Liver (tissue), 9 donors: ENCODE data around the gene SELENOP. TPM values are rescaled to one million over a fixed set of nuclear protein-coding genes. Genes with fewer than 3 reads are reported as not detected.

ENCODE experiments used
- DNase-seq: peaks from one replicate; pipeline ENCODE4 v3.0.0-alpha.2; 2017; ENCODE audit warnings: low spot score
- H3K27ac ChIP-seq, 2 donors: one replicate each; pipeline ENCODE4 v1.7.0; 2013; ENCODE audit warnings: inconsistent platforms in 2 of 2, low read length in 2 of 2, control low read depth in 1 of 2, low read depth in 1 of 2, mild to moderate bottlenecking in 1 of 2
- H3K27me3 ChIP-seq, 4 donors: one replicate each; pipeline versions ENCODE4 v1.6.1 to v1.7.0; 2013; ENCODE audit warnings: low read length in 3 of 4, inconsistent platforms in 1 of 4, mild to moderate bottlenecking in 1 of 4, moderate library complexity in 1 of 4; ENCODE audit not compliant: control insufficient read depth in 4 of 4, insufficient read depth in 4 of 4
- H3K36me3 ChIP-seq, 4 donors: one replicate each; pipeline versions ENCODE4 v1.6.1 to v1.7.0; 2013; ENCODE audit warnings: low read length in 3 of 4, mild to moderate bottlenecking in 3 of 4, low read depth in 1 of 4, moderate library complexity in 1 of 4; ENCODE audit not compliant: control insufficient read depth in 4 of 4, insufficient read depth in 3 of 4
- H3K4me1 ChIP-seq, 4 donors: one replicate each; pipeline versions ENCODE4 v1.6.1 to v1.7.0; 2013; ENCODE audit warnings: low read length in 3 of 4, mild to moderate bottlenecking in 3 of 4, moderate library complexity in 1 of 4; ENCODE audit not compliant: control insufficient read depth in 4 of 4, insufficient read depth in 4 of 4
- H3K4me3 ChIP-seq, 3 donors: one replicate each; pipeline versions ENCODE4 v1.6.1 to v1.7.0; 2013; ENCODE audit warnings: low read length in 3 of 3, control low read depth in 1 of 3, low read depth in 1 of 3, mild to moderate bottlenecking in 1 of 3
- H3K9ac ChIP-seq, 2 donors: one replicate each; pipeline ENCODE4 v1.7.0; 2013; ENCODE audit warnings: low read length in 2 of 2, mild to moderate bottlenecking in 2 of 2, moderate library complexity in 2 of 2, control low read depth in 1 of 2, low read depth in 1 of 2
- H3K9me3 ChIP-seq, 4 donors: one replicate each; pipeline versions ENCODE4 v1.6.1 to v1.7.0; 2013; ENCODE audit warnings: low read length in 3 of 4; ENCODE audit not compliant: control insufficient read depth in 4 of 4
- ATF3 ChIP-seq: IDR thresholded peaks from 2 replicates; pipeline ENCODE4 v1.6.1; 2016; ENCODE audit warnings: antibody characterized with exemption
- EGR1 ChIP-seq, 2 donors: IDR thresholded peaks; 2 replicates each; pipeline ENCODE4 v1.6.1; 2016 to 2018; ENCODE audit warnings: antibody characterized with exemption in 2 of 2, low read depth in 2 of 2
- FOXA1 ChIP-seq: IDR thresholded peaks from 2 replicates; pipeline ENCODE4 v1.6.1; 2016; ENCODE audit warnings: antibody characterized with exemption
- FOXA2 ChIP-seq: IDR thresholded peaks from 2 replicates; pipeline ENCODE4 v1.6.1; 2016; ENCODE audit warnings: antibody characterized with exemption
- GABPA ChIP-seq, 2 donors: IDR thresholded peaks in 1 of 2; conservative IDR thresholded peaks in 1 of 2; 2 replicates each; pipeline ENCODE4 v1.6.1; 2016; ENCODE audit warnings: antibody characterized with exemption in 2 of 2, mild to moderate bottlenecking in 1 of 2, moderate library complexity in 1 of 2
- HNF4A ChIP-seq, 2 donors: conservative IDR thresholded peaks; 2 replicates each; pipeline ENCODE4 v1.6.1; 2016; ENCODE audit warnings: antibody characterized with exemption in 2 of 2, mild to moderate bottlenecking in 2 of 2
- HNF4G ChIP-seq: IDR thresholded peaks from 2 replicates; pipeline ENCODE4 v1.6.1; 2016; ENCODE audit warnings: antibody characterized with exemption
- JUND ChIP-seq, 2 donors: IDR thresholded peaks; 2 replicates each; pipeline ENCODE4 v1.6.1; 2016; ENCODE audit warnings: antibody characterized with exemption in 2 of 2
- MAX ChIP-seq: IDR thresholded peaks from 2 replicates; pipeline ENCODE4 v1.6.1; 2016; ENCODE audit warnings: antibody characterized with exemption
- NR2F2 ChIP-seq: IDR thresholded peaks from 2 replicates; pipeline ENCODE4 v1.6.1; 2016; ENCODE audit warnings: antibody characterized with exemption
- REST ChIP-seq: IDR thresholded peaks from 2 replicates; pipeline ENCODE4 v1.6.1; 2016; ENCODE audit warnings: antibody characterized with exemption, mild to moderate bottlenecking
- RXRA ChIP-seq, 2 donors: IDR thresholded peaks; 2 replicates each; pipeline ENCODE4 v1.6.1; 2017 to 2018; ENCODE audit warnings: antibody characterized with exemption in 2 of 2, mild to moderate bottlenecking in 1 of 2
- SP1 ChIP-seq: IDR thresholded peaks from 2 replicates; pipeline ENCODE4 v1.6.1; 2018; ENCODE audit warnings: antibody characterized with exemption, mild to moderate bottlenecking
- TAF1 ChIP-seq: conservative IDR thresholded peaks from 2 replicates; pipeline ENCODE4 v1.6.1; 2016; ENCODE audit warnings: antibody characterized with exemption, mild to moderate bottlenecking
- YY1 ChIP-seq: IDR thresholded peaks from 2 replicates; pipeline ENCODE4 v1.6.1; 2016; ENCODE audit warnings: antibody characterized with exemption, mild to moderate bottlenecking
- WGBS: extraction: QIAGEN DNeasy Blood & Tissue Kit; methylation state at CpG from one replicate; pipeline ENCODE4 v1.1.7; 2013; 5-methylcytosine and 5-hydroxymethylcytosine counted together
- polyA plus RNA-seq, 2 donors: library from polyadenylated mRNA; stranded (reverse) in 1 of 2; unstranded in 1 of 2; fragments of 200-250 nt in 1 of 2; fragments of >200 nt in 1 of 2; fragmentation: Nextera tagmentation in 1 of 2; extraction: Ambion mirVana in 1 of 2; gene quantifications; one replicate each; pipeline versions ENCODE4 v1.2.1 to v1.2.3, GENCODE V29; 2013 to 2015
- total RNA-seq, 2 donors: library from RNA; depleted of rRNA; stranded (reverse); fragments of >200 nt; gene quantifications; one replicate each; pipeline ENCODE4 v1.2.3, GENCODE V29; 2014
- TF ChIP-seq, protein P1 (sequence below): IDR thresholded peaks from 2 replicates; pipeline ENCODE4 v1.6.1; 2016; ENCODE audit warnings: antibody characterized with exemption
- donor health status: healthy.
- donor health status: healthy.
- donor health status: healthy.
- donor health status: healthy.
- donor health status: healthy.

The SELENOP gene
- total and polyA plus RNA-seq, 4 donors: 880 to 1,788 (median 1,360) TPM

DNA sequence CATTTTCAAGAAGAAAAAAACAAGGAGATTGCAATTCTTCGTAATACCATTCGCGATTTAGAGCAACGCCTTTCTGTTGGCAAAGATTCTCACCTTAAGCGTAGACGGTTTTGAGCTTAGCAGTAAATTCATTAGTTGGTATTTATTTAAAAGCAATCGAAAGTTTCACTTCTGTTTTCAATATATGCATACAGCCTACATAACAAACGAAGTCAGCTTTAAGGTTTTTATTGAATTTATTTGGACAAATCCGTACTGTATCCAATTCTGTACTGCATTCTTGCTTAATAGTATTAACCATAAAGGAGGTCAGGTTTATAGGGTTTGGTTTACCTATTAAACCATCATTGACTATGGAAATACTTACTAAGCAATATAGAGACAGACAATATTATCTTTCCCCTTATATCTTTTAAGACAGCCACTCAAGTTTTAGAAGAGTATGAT lies 12.0 kb downstream of the SELENOP start:
- 48% methylated on average over 9 of the region's 9 CpGs for WGBS
- no peak overlapping the region for H3K9ac ChIP-seq
- no peaks in the 10 kb centered on the region for H3K27me3 ChIP-seq
- TF ChIP-seq YY1 (no peak), JUND (IDR thresholded peaks at IDR 0.05) (peak in 1 of 2 donors; percentile 58), SP1 (no peak), HNF4A (conservative IDR thresholded peaks at IDR 0.05) (no peak), HNF4G (no peak), FOXA1 (no peak)
- no peaks in the 10 kb centered on the region for H3K9me3 ChIP-seq
- H3K27ac ChIP-seq: no peak overlapping the region
- no peak overlapping the region for H3K4me3 ChIP-seq
- DNase-seq: no peak
- no peaks in the 10 kb centered on the region for H3K4me1 ChIP-seq
- peaks cover 9 to 34% (median 32%) of the 10 kb centered on the region in 4 donors for H3K36me3 ChIP-seq

GRCh38 chr5:42799241-42799608 lies 12.5 kb downstream of the SELENOP start:
- H3K4me3 ChIP-seq: no peak overlapping the region
- no peak overlapping the region for H3K9ac ChIP-seq
- no peaks in the 10 kb centered on the region for H3K27me3 ChIP-seq
- H3K9me3 ChIP-seq: no peaks in the 10 kb centered on the region
- no peak for TF ChIP-seq TAF1
- no peak for TF ChIP-seq HNF4A (conservative IDR thresholded peaks at IDR 0.05)
- TF ChIP-seq ATF3: no peak
- TF ChIP-seq SP1: no peak
- no peak for TF ChIP-seq MAX
- no peak for TF ChIP-seq FOXA1
- TF ChIP-seq NR2F2: no peak
- TF ChIP-seq GABPA (IDR thresholded peaks at IDR 0.05 in 1 of 2, conservative IDR thresholded peaks at IDR 0.05 in 1 of 2): no peak
- no peak overlapping the region for H3K27ac ChIP-seq
- no peak for DNase-seq
- H3K36me3 ChIP-seq: peaks cover 9 to 32% (median 30%) of the 10 kb centered on the region in 4 donors
- H3K4me1 ChIP-seq: no peaks in the 10 kb centered on the region

- no peaks in the 10 kb centered on the region for H3K9me3 ChIP-seq
- no peaks in the 10 kb centered on the region for H3K4me1 ChIP-seq
- H3K9ac ChIP-seq: no peak overlapping the region
- DNase-seq: no peak
- peak overlapping the region in 1 of 2 donors; percentile 25 for H3K27ac ChIP-seq
- peaks cover 7 to 28% (median 26%) of the 10 kb centered on the region in 4 donors for H3K36me3 ChIP-seq
- 44% methylated on average over 6 of the region's 6 CpGs for WGBS
- no peak overlapping the region for H3K4me3 ChIP-seq
- H3K27me3 ChIP-seq: no peaks in the 10 kb centered on the region
- TF ChIP-seq REST: no peak
- TF ChIP-seq TAF1: no peak
- no peak for TF ChIP-seq MAX
- TF ChIP-seq SP1: no peak
- TF ChIP-seq FOXA1: peak; percentile 33
- peak in 1 of 2 donors; percentile 12 for TF ChIP-seq JUND (IDR thresholded peaks at IDR 0.05)
- no peak for TF ChIP-seq ATF3
- peak; percentile 66 for TF ChIP-seq FOXA2
- no peak for TF ChIP-seq EGR1 (IDR thresholded peaks at IDR 0.05; ENCODE audit: low read depth in 2 of 2)
- no peak for TF ChIP-seq NR2F2
- peak; percentile 54 for TF ChIP-seq YY1
- TF ChIP-seq HNF4G: no peak
- TF ChIP-seq HNF4A (conservative IDR thresholded peaks at IDR 0.05): peak in 1 of 2 donors; percentile 13
- TF ChIP-seq, protein P1, sequence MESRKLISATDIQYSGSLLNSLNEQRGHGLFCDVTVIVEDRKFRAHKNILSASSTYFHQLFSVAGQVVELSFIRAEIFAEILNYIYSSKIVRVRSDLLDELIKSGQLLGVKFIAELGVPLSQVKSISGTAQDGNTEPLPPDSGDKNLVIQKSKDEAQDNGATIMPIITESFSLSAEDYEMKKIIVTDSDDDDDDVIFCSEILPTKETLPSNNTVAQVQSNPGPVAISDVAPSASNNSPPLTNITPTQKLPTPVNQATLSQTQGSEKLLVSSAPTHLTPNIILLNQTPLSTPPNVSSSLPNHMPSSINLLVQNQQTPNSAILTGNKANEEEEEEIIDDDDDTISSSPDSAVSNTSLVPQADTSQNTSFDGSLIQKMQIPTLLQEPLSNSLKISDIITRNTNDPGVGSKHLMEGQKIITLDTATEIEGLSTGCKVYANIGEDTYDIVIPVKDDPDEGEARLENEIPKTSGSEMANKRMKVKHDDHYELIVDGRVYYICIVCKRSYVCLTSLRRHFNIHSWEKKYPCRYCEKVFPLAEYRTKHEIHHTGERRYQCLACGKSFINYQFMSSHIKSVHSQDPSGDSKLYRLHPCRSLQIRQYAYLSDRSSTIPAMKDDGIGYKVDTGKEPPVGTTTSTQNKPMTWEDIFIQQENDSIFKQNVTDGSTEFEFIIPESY: no peak
- TF ChIP-seq RXRA (IDR thresholded peaks at IDR 0.05): peak in 1 of 2 donors; percentile 6
Observed at GRCh38 chr5:42798284-42799240, 13.1 kb downstream of the SELENOP start.
